HepG2 (cell line): ENCODE measurements around the gene GOLT1A. TPM values are rescaled to one million over a fixed set of nuclear protein-coding genes. Genes with fewer than 3 reads are reported as not detected.

Source experiments
- ATAC-seq: fragments of 200-7000 bp; cut with Tn5 transposase; 3 replicates; pipeline ENCODE4 v1.9.1; 2020; ENCODE audit warnings: mild to moderate bottlenecking, moderate library complexity
- BruUV-seq: library from RNA; stranded (reverse); fragments of 400-500 nt; replicated peaks from 2 replicates; lab custom pipeline; 2021; lab: Mats Ljungman, UMichigan
- CTCF ChIA-PET: fragments of 300-600 bp; formaldehyde crosslinking; extraction: SDS; loops from one replicate; lab custom pipeline; 2021; ENCODE audit warnings: low total read pairs, inconsistent platforms, low intra/inter-chr PET ratio; lab: Yijun Ruan, JAX
- POLR2A ChIA-PET: fragments of 350-600 bp; sonication (Branson Sonifier 250); formaldehyde crosslinking; loops from one replicate; lab custom pipeline; 2020; ENCODE audit warnings: antibody characterized with exemption, inconsistent platforms; lab: Yijun Ruan, JAX
- DNase-seq: peaks from one replicate; pipeline ENCODE4 v3.0.0-alpha.2; 2015; ENCODE audit warnings: low spot score
- FAIRE-seq: peaks from 3 replicates; lab custom pipeline; 2011; peaks lifted over from hg19 to GRCh38; lab: Jason Lieb, UNC
- H2AFZ ChIP-seq: one replicate; pipeline ENCODE4 v1.6.1; 2011; ENCODE audit warnings: low read length, inconsistent platforms
- H3K27ac ChIP-seq: fragments of 300-600 bp; 3 replicates; pipeline ENCODE4 v1.8.0; 2011; ENCODE audit warnings: mixed run types, mild to moderate bottlenecking, mixed read lengths, low read length, inconsistent platforms; ENCODE audit not compliant: insufficient read depth; ENCODE audit errors: extremely low read length
- H3K27me3 ChIP-seq, 2 experiments: fragments of 200-600 bp in 1 of 2; 2 replicates in 1 of 2; 3 replicates in 1 of 2; pipeline versions ENCODE4 v1.6.0 to v1.8.0; 2011; ENCODE audit warnings: low read length in 2 of 2, mild to moderate bottlenecking in 2 of 2, moderate library complexity in 2 of 2, inconsistent platforms in 1 of 2; ENCODE audit not compliant: insufficient read depth in 2 of 2, control insufficient read depth in 1 of 2
- H3K36me3 ChIP-seq, 2 experiments: fragments of 200-600 bp in 1 of 2; replicated peaks in 1 of 2; 2 replicates in 1 of 2; 3 replicates in 1 of 2; pipeline versions ENCODE4 v1.5.1 to v1.8.0; 2011; ENCODE audit warnings: low read length in 2 of 2, inconsistent platforms in 1 of 2; ENCODE audit not compliant: insufficient read depth in 2 of 2, control insufficient read depth in 1 of 2
- H3K4me1 ChIP-seq: 2 replicates; pipeline ENCODE4 v1.5.1; 2012; ENCODE audit warnings: low read length, inconsistent platforms; ENCODE audit not compliant: insufficient read depth
- H3K4me2 ChIP-seq: 2 replicates; pipeline ENCODE4 v1.6.0; 2011; ENCODE audit warnings: low read depth, low read length, inconsistent platforms
- H3K4me3 ChIP-seq, 3 experiments: fragments of 200-600 bp in 1 of 3; sonication (generic), shearing (Covaris generic) in 1 of 3; replicated peaks in 1 of 3; 2 replicates each; pipeline ENCODE4 v1.5.1; 2011 to 2016; ENCODE audit warnings: low read length in 3 of 3, inconsistent platforms in 2 of 3, low read depth in 2 of 3, mild to moderate bottlenecking in 2 of 3, control low read depth in 1 of 3, mixed read lengths in 1 of 3; ENCODE audit not compliant: insufficient read depth in 1 of 3
- H3K79me2 ChIP-seq: one replicate; pipeline ENCODE4 v1.6.1; 2011; ENCODE audit warnings: low read length, inconsistent platforms; ENCODE audit not compliant: insufficient read depth
- H3K9ac ChIP-seq: 2 replicates; pipeline ENCODE4 v1.6.0; 2011; ENCODE audit warnings: mild to moderate bottlenecking, low read depth, low read length, inconsistent platforms; ENCODE audit not compliant: insufficient read depth
- H3K9me3 ChIP-seq: 2 replicates; pipeline ENCODE4 v1.5.1; 2012; ENCODE audit warnings: mild to moderate bottlenecking, low read length
- H4K20me1 ChIP-seq: 2 replicates; pipeline ENCODE4 v1.6.0; 2011; ENCODE audit warnings: inconsistent platforms, mild to moderate bottlenecking, low read length, moderate library complexity; ENCODE audit not compliant: insufficient read depth
- ASH2L ChIP-seq: fragments of 300-600, 200-600 bp; sonication (generic); IDR thresholded peaks from 2 replicates; pipeline ENCODE4 v1.7.0; 2017; ENCODE audit warnings: low read depth, mild to moderate bottlenecking, moderate library complexity, mixed read lengths, low read length; ENCODE audit not compliant: insufficient read length
- FOXO1 ChIP-seq: sonication (generic); formaldehyde crosslinking; IDR thresholded peaks from 2 replicates; pipeline ENCODE4 v1.4.0; 2020; ENCODE audit warnings: missing genetic modification reagents
- GATAD2A ChIP-seq: IDR thresholded peaks from 2 replicates; pipeline ENCODE4 v1.6.1; 2016
- JARID2 ChIP-seq: sonication (generic); formaldehyde crosslinking; IDR thresholded peaks from 2 replicates; pipeline ENCODE4 v1.8.1; 2023; ENCODE audit warnings: missing genetic modification reagents, inconsistent platforms; ENCODE audit not compliant: insufficient replicate concordance
- KMT2B ChIP-seq: IDR thresholded peaks from 2 replicates; pipeline ENCODE4 v1.6.1; 2016; ENCODE audit warnings: missing genetic modification reagents, missing compliant biosample characterization
- MAZ ChIP-seq, 2 experiments: sonication (generic) in 1 of 2; formaldehyde crosslinking in 1 of 2; IDR thresholded peaks; 2 replicates each; pipeline versions ENCODE4 v1.5.0 to v1.6.1; 2012 to 2020; ENCODE audit warnings: low read depth in 2 of 2, mild to moderate bottlenecking in 2 of 2, borderline replicate concordance in 1 of 2, improper control_type of control experiment in 1 of 2, low read length in 1 of 2, missing genetic modification reagents in 1 of 2, moderate library complexity in 1 of 2
- MED13 ChIP-seq: sonication (generic); formaldehyde crosslinking; IDR thresholded peaks from 2 replicates; pipeline ENCODE4 v1.5.0; 2020; ENCODE audit warnings: missing genetic modification reagents
- POGZ ChIP-seq: sonication (generic); formaldehyde crosslinking; IDR thresholded peaks from 2 replicates; pipeline ENCODE4 v1.4.0; 2020; ENCODE audit warnings: mild to moderate bottlenecking, missing genetic modification reagents
- RFX1 ChIP-seq: fragments of 450-650 bp; IDR thresholded peaks from 2 replicates; pipeline ENCODE4 v1.6.1; 2017
- WGBS: methylation state at CpG from one replicate; pipeline ENCODE4 v1.1.6; 2017; ENCODE audit warnings: low lambda C conversion rate; 5-methylcytosine and 5-hydroxymethylcytosine counted together
- in situ Hi-C: cut with HindIII; loops from 2 replicates; pipeline ENCODE4 v1.10.0; 2017; ENCODE audit warnings: low pct_unique_long_range_greater_than_20kb; ENCODE audit not compliant: extremely low pct_ligation_motif_present
- intact Hi-C: fragments of 100-400 bp; cut with micrococcal nuclease; formaldehyde crosslinking; loops from one replicate; pipeline ENCODE4 v1.10.0; 2022; ENCODE audit not compliant: unreplicated experiment
- polyA plus RNA-seq, 8 experiments: library from polyadenylated mRNA; depleted of rRNA in 3 of 8; stranded (reverse) in 7 of 8; unstranded in 1 of 8; fragments of >200 nt; fragmentation: Illumina TruSeq in 4 of 8; extraction: Trizol in 4 of 8; gene quantifications; 2 replicates each; pipeline versions ENCODE4 v1.2.1 to v1.2.3, GENCODE V29; 2011 to 2016; ENCODE audit warnings: low read depth in 4 of 8, missing spikeins in 1 of 8, mixed read lengths in 1 of 8; ENCODE audit not compliant: insufficient read depth in 1 of 8
- total RNA-seq, 5 experiments: library from RNA; depleted of rRNA; stranded (reverse); fragments of >200 nt; fragmentation: Illumina TruSeq; extraction: Trizol; gene quantifications; 2 replicates each; pipeline ENCODE4 v1.2.3, GENCODE V29; 2016; ENCODE audit warnings: low read depth in 1 of 5
- TF ChIP-seq, protein P1 (sequence below): sonication (generic); formaldehyde crosslinking; IDR thresholded peaks from 2 replicates; pipeline ENCODE4 v1.8.0; 2022; ENCODE audit warnings: missing genetic modification reagents, low read depth, mild to moderate bottlenecking, borderline replicate concordance
- TF ChIP-seq, protein P2 (sequence below): sonication (generic); formaldehyde crosslinking; IDR thresholded peaks from 2 replicates; pipeline ENCODE4 v1.8.1; 2022; ENCODE audit warnings: low read depth, mild to moderate bottlenecking, missing genetic modification reagents
- TF ChIP-seq, protein P3 (sequence below): sonication (generic); formaldehyde crosslinking; IDR thresholded peaks from 2 replicates; pipeline ENCODE4 v1.5.0; 2020; ENCODE audit warnings: missing genetic modification reagents

Gene GOLT1A
- total and polyA plus RNA-seq, 2 of the 13 experiments (the other 11 are each of a cell fraction or from before 2014, with no cell fraction given), result 25.8 to 28.0 TPM

DNA sequence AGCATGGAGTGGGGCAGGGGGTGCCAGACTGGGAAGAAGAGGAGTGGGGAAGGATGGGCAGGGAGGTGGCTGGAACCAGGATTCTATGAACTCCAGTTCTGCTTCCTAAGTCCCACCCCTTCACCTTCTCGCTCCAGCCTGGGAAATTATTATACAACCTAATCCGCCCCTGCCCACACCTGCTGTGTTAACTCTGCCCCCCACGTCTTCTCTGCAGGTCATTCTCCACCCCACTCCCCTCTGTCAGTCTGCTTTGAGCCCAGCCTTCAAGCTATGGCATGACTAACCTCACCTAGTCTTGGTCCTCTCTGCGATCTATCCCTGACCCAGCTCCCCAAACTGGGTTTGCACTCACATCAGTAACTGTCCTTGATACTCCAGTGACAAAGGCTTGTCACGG, 46.0 kb upstream of the GOLT1A start:
- no peaks in the 10 kb centered on the region for H4K20me1 ChIP-seq
- TF ChIP-seq, protein P1, sequence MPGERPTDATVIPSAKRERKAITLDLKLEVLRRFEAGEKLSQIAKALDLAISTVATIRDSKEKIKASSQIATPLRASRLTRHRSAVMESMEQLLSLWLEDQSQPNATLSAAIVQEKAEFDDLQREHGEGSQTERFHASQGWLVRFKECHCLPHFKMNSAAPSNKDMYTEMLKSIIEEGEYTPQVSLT, result no peak
- TF ChIP-seq KMT2B (CRISPR knock-in tag), result no peak
- no peak for TF ChIP-seq MAZ (IDR thresholded peaks at IDR 0.05; ENCODE audit: borderline replicate concordance, low read depth, low read length)
- TF ChIP-seq MAZ (CRISPR knock-in tag; IDR thresholded peaks at IDR 0.05; ENCODE audit: low read depth), result no peak
- TF ChIP-seq, protein P2, sequence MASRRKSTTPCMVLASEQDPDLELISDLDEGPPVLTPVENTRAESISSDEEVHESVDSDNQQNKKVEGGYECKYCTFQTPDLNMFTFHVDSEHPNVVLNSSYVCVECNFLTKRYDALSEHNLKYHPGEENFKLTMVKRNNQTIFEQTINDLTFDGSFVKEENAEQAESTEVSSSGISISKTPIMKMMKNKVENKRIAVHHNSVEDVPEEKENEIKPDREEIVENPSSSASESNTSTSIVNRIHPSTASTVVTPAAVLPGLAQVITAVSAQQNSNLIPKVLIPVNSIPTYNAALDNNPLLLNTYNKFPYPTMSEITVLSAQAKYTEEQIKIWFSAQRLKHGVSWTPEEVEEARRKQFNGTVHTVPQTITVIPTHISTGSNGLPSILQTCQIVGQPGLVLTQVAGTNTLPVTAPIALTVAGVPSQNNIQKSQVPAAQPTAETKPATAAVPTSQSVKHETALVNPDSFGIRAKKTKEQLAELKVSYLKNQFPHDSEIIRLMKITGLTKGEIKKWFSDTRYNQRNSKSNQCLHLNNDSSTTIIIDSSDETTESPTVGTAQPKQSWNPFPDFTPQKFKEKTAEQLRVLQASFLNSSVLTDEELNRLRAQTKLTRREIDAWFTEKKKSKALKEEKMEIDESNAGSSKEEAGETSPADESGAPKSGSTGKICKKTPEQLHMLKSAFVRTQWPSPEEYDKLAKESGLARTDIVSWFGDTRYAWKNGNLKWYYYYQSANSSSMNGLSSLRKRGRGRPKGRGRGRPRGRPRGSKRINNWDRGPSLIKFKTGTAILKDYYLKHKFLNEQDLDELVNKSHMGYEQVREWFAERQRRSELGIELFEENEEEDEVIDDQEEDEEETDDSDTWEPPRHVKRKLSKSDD, result no peak
- no peak for TF ChIP-seq POGZ (CRISPR knock-in tag)
- TF ChIP-seq MED13 (CRISPR knock-in tag), result no peak
- TF ChIP-seq JARID2 (CRISPR knock-in tag), result no peak
- TF ChIP-seq, protein P3, sequence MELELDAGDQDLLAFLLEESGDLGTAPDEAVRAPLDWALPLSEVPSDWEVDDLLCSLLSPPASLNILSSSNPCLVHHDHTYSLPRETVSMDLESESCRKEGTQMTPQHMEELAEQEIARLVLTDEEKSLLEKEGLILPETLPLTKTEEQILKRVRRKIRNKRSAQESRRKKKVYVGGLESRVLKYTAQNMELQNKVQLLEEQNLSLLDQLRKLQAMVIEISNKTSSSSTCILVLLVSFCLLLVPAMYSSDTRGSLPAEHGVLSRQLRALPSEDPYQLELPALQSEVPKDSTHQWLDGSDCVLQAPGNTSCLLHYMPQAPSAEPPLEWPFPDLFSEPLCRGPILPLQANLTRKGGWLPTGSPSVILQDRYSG (CRISPR knock-in tag), result no peak
- no peak for TF ChIP-seq RFX1
- no peak for TF ChIP-seq FOXO1 (CRISPR knock-in tag)
- TF ChIP-seq ASH2L, result no peak
- TF ChIP-seq GATAD2A (CRISPR knock-in tag), result no peak
- H3K27ac ChIP-seq, result no peak overlapping the region
- CTCF ChIA-PET, result interaction anchor here (2.2 kb wide), 1 partner anchor 104 kb away, joined by 25 read pairs; no protein-coding TSS in a partner anchor
- DNase-seq (no peak), FAIRE-seq (no peak), ATAC-seq (no peak)
- no TSS peak for BruUV-seq
- intact Hi-C loops (no loop called here), in situ Hi-C loops (loop anchor here (5.0 kb wide), 1 partner anchor 103 kb away; no protein-coding TSS in a partner anchor)
- H3K9me3 ChIP-seq, result no peaks in the 10 kb centered on the region
- H3K4me2 ChIP-seq, result no peak overlapping the region
- no peaks in the 10 kb centered on the region for H3K27me3 ChIP-seq
- H3K36me3 ChIP-seq, result peaks cover 16 to 33% of the 10 kb centered on the region in 2 experiments; a peak in 4 of 5 replicates
- no peak overlapping the region for H3K4me3 ChIP-seq
- WGBS, result 96% methylated on average over 5 of the region's 5 CpGs
- H3K79me2 ChIP-seq, result no peaks in the 10 kb centered on the region
- no peak overlapping the region for H3K9ac ChIP-seq
- peaks cover 22% of the 10 kb centered on the region for H3K4me1 ChIP-seq
- POLR2A ChIA-PET, result no interaction called here
- no peak overlapping the region for H2AFZ ChIP-seq
